GM12874 (cell line): ENCODE measurements around the gene WDR20.

ENCODE experiments used
- TF ChIP-seq, protein P1 (sequence below): IDR thresholded peaks from 2 replicates; pipeline ENCODE4 v1.5.1; 2011; ENCODE audit warnings: low read depth, mild to moderate bottlenecking, control low read depth, low read length, moderate library complexity; ENCODE audit not compliant: insufficient read depth

Gene WDR20

DNA sequence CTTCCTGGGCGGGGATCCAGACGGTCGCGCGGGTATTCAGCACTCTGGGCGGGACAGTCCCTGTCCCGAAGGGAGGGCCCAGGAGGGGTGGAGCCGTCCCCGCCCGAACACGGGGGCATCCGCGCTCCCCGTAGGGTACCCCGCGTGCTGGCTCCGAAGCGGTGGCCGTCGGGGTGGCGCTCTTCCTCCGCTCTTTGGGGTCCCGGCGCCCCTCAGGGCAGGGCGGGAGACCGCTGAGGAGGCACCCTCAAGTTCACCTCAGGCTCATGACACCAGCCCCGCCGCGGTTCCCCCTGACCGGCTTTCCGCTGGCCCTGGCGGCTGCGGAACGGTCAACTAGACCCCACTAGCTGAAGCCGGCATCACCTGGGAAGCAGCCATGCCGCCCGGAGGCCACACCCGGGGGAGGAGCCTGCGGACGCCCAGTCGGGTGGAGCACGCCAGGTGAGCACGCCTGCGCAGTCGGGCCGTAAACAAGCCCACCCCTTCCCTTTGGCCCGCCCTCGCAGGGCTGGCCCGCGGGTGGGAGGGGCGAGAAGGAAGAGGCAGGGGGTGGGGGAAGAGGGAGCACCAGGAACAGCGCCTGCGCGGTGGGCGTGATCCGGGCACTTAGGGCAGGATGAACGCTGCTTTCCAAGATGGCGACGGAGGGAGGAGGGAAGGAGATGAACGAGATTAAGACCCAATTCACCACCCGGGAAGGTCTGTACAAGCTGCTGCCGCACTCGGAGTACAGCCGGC, at the start of gene WDR20:
WDR20 (plus strand) TSS at position 612 of the 741 bp plus-strand sequence; CDS start at position 639, 27 bp downstream.
- TF ChIP-seq, protein P1, sequence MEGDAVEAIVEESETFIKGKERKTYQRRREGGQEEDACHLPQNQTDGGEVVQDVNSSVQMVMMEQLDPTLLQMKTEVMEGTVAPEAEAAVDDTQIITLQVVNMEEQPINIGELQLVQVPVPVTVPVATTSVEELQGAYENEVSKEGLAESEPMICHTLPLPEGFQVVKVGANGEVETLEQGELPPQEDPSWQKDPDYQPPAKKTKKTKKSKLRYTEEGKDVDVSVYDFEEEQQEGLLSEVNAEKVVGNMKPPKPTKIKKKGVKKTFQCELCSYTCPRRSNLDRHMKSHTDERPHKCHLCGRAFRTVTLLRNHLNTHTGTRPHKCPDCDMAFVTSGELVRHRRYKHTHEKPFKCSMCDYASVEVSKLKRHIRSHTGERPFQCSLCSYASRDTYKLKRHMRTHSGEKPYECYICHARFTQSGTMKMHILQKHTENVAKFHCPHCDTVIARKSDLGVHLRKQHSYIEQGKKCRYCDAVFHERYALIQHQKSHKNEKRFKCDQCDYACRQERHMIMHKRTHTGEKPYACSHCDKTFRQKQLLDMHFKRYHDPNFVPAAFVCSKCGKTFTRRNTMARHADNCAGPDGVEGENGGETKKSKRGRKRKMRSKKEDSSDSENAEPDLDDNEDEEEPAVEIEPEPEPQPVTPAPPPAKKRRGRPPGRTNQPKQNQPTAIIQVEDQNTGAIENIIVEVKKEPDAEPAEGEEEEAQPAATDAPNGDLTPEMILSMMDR, result peak; percentile 18; the same call in 1 of the 2 replicates

- TF ChIP-seq, protein P1, result no peak
Observed at GRCh38 chr14:102090713-102091112, 49.0 kb upstream of the WDR20 start.

DNA sequence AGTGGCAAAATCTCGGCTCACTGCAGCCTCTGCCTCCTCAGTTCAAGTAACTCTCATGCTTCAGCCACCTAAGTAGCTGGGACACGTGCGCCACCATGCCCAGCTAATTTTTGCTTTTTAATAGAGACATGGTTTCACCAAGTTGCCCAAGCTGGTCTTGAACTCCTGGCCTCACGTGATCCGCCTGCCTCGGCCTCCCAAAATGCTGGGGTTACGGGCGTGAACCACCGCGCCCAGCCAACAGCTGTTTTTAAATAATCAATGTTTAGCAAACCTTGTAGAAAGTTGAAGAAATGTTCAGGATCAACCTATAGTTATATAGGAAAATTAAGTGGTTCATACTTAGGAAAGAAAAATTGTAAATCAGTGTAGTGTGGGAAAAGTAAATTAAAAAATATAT, 46.9 kb upstream of the WDR20 start:
- TF ChIP-seq, protein P1, result no peak

- TF ChIP-seq, protein P1, result no peak
Observed at GRCh38 chr14:102094101-102094500, 45.6 kb upstream of the WDR20 start.

GRCh38 chr14:102095231-102095870, 44.3 kb upstream of the WDR20 start:
- TF ChIP-seq, protein P1, result no peak

DNA sequence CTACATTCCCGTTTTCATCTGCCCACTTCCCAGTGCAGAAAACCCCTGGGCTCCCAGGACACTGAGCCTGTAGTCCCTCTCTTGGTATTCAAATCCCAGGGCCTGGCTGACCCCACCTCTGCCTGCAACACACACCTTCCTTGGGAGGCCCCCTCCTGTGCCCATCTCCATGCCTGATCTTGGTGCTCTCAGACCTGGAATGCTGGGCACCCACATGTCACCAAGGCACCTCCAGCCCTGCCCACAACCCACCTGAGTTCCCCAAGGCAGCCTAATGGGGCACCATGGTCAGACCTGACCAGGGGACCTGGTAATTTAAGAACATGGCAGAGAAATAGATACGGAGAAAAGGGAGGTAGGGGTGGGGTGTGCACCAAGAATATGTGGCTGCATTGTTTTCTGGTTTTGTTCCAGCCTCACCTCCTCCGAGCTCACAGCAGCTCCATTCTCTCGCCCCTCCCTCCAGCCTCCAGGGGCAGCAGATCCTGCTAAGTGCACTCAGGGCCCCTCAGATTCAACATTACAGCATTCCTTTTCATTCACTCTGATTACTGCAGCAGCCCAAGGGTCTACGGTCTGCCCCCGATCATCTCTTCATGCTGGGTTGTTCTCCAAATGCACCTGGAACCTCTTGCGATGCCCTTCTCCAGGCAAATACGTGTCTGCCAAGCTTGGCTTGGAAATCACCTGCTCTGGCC, 43.7 kb upstream of the WDR20 start:
- TF ChIP-seq, protein P1, result no peak

DNA sequence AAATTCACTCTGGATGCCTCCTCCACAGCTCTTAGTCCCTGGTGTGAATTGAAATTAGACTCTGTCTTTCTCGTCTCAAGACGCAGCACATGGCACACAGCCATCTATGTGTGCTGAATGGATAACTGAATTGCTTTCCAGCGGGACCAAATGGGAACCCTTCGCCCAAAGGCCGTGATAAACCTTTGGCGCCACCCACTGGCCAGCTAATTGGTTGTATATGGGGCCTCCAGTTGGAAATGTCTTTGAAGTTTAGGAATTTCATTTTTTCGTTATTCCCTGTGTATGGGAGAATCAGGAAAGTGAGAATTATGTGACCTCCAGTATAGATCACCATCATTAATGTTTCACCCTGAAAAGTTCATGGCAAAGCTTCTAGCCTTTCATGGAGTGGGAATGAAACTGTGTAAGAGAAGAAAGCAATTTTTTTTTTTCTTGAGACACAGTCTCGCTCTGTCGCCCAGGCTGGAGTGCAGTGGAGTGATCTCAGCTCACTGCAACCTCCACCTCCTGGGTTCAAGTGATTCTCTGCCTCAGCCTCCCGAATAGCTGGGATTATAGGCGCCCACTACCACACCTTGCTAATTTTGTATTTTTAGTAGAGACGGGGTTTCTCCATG, 43.0 kb upstream of the WDR20 start:
- TF ChIP-seq, protein P1, result peak; percentile 73
